Endothelial cell of umbilical vein (primary cell): ENCODE measurements around the gene COL6A3. TPM values are rescaled to one million over a fixed set of nuclear protein-coding genes. Genes with fewer than 3 reads are reported as not detected.

Source experiments
- BruUV-seq: library from RNA; stranded (reverse); fragments of 400-500 nt; replicated peaks from 2 replicates; lab custom pipeline; 2021; lab: Mats Ljungman, UMichigan
- CTCF ChIA-PET: fragments of 300-600, 350-600 bp; sonication (Branson Sonifier 250); formaldehyde crosslinking; loops from one replicate; lab custom pipeline; 2021; ENCODE audit warnings: antibody characterized with exemption, inconsistent platforms; lab: Charles Lee
- POLR2A ChIA-PET: fragments of 300-600, 350-600 bp; sonication (Branson Sonifier 250); formaldehyde crosslinking; loops from one replicate; lab custom pipeline; 2021; ENCODE audit warnings: antibody characterized with exemption, inconsistent platforms; lab: Charles Lee
- DNase-seq: peaks from one replicate; pipeline ENCODE4 v3.0.0-alpha.2; 2011; ENCODE audit warnings: low read depth, low spot score
- FAIRE-seq: peaks from 2 replicates; lab custom pipeline; 2011; peaks lifted over from hg19 to GRCh38; lab: Jason Lieb, UNC
- H2AFZ ChIP-seq: 2 replicates; pipeline ENCODE4 v1.6.0; 2012; ENCODE audit warnings: low read depth, low read length, control low read depth, inconsistent platforms
- H3K27ac ChIP-seq: 2 replicates; pipeline ENCODE4 v1.5.1; 2011; ENCODE audit warnings: low read depth, mild to moderate bottlenecking, control low read depth, low read length, moderate library complexity; ENCODE audit not compliant: insufficient read depth
- H3K27me3 ChIP-seq, 2 experiments: 2 replicates each; pipeline versions ENCODE4 v1.6.0 to v1.6.1; 2011; ENCODE audit warnings: low read length in 2 of 2, mixed read lengths in 1 of 2; ENCODE audit not compliant: control insufficient read depth in 2 of 2, insufficient read depth in 2 of 2
- H3K36me3 ChIP-seq, 2 experiments: 2 replicates in 1 of 2; 3 replicates in 1 of 2; pipeline ENCODE4 v1.5.1; 2011; ENCODE audit warnings: low read length in 2 of 2, mild to moderate bottlenecking in 1 of 2, moderate library complexity in 1 of 2; ENCODE audit not compliant: control insufficient read depth in 2 of 2, insufficient read depth in 2 of 2; ENCODE audit errors: extremely low read depth in 1 of 2
- H3K4me1 ChIP-seq: 3 replicates; pipeline ENCODE4 v1.5.1; 2011; ENCODE audit warnings: mild to moderate bottlenecking, low read length; ENCODE audit not compliant: control insufficient read depth, insufficient read depth; ENCODE audit errors: extremely low read depth
- H3K4me2 ChIP-seq: 2 replicates; pipeline ENCODE4 v1.6.1; 2011; ENCODE audit warnings: low read length, control low read depth, mixed read lengths; ENCODE audit not compliant: insufficient read depth
- H3K4me3 ChIP-seq, 3 experiments: fragments of 200-600 bp in 1 of 3; sonication (generic), shearing (Covaris generic) in 1 of 3; replicated peaks in 1 of 3; 2 replicates each; pipeline ENCODE4 v1.5.1; 2011 to 2016; ENCODE audit warnings: control low read depth in 3 of 3, low read length in 3 of 3, mild to moderate bottlenecking in 2 of 3, inconsistent platforms in 1 of 3, low read depth in 1 of 3, moderate library complexity in 1 of 3; ENCODE audit not compliant: insufficient read depth in 1 of 3
- H3K79me2 ChIP-seq: 2 replicates; pipeline ENCODE4 v1.6.0; 2012; ENCODE audit warnings: low read length, inconsistent platforms; ENCODE audit not compliant: control insufficient read depth, insufficient read depth
- H3K9ac ChIP-seq: replicated peaks from 2 replicates; pipeline ENCODE3; 2011; ENCODE audit warnings: low read length, control low read depth; ENCODE audit not compliant: insufficient read depth; ENCODE audit errors: extremely low read depth
- H3K9me1 ChIP-seq: replicated peaks from 3 replicates; pipeline ENCODE4 v1.6.0; 2011; ENCODE audit warnings: mild to moderate bottlenecking, low read length; ENCODE audit not compliant: control insufficient read depth, insufficient read depth; ENCODE audit errors: extremely low read depth
- H3K9me3 ChIP-seq: replicated peaks from 2 replicates; pipeline ENCODE4 v1.5.1; 2012; ENCODE audit warnings: low read length, inconsistent platforms; ENCODE audit not compliant: control insufficient read depth, insufficient read depth
- H4K20me1 ChIP-seq: replicated peaks from 2 replicates; pipeline ENCODE3; 2011; ENCODE audit warnings: mild to moderate bottlenecking, low read length; ENCODE audit not compliant: control insufficient read depth, insufficient read depth; ENCODE audit errors: extremely low read depth
- CTCF ChIP-seq, 2 donors: IDR thresholded peaks; 1 replicate in 1 of 2; 2 replicates in 1 of 2; pipeline ENCODE4 v1.5.1; 2011; ENCODE audit warnings: low read length in 2 of 2, mild to moderate bottlenecking in 2 of 2, moderate library complexity in 2 of 2, control low read depth in 1 of 2, inconsistent platforms in 1 of 2, low read depth in 1 of 2; ENCODE audit not compliant: insufficient read depth in 1 of 2; ENCODE audit errors: extremely low read depth in 1 of 2
- EZH2 ChIP-seq: IDR thresholded peaks from 2 replicates; pipeline ENCODE4 v1.6.1; 2012; ENCODE audit warnings: borderline replicate concordance, low read depth, mild to moderate bottlenecking, moderate library complexity, low read length, inconsistent platforms; ENCODE audit not compliant: severe bottlenecking
- FOS ChIP-seq: IDR thresholded peaks from 2 replicates; pipeline ENCODE4 v1.6.1; 2011; ENCODE audit warnings: mild to moderate bottlenecking, low read length, moderate library complexity, borderline replicate concordance; ENCODE audit not compliant: insufficient read depth
- GATA2 ChIP-seq: IDR thresholded peaks from 2 replicates; pipeline ENCODE4 v1.7.0; 2011; ENCODE audit warnings: low read depth, mild to moderate bottlenecking, moderate library complexity, mixed read lengths, low read length; ENCODE audit not compliant: insufficient read length, insufficient read depth
- JUN ChIP-seq: IDR thresholded peaks from 2 replicates; pipeline ENCODE4 v1.6.1; 2011; ENCODE audit warnings: borderline replicate concordance, low read depth; ENCODE audit not compliant: insufficient read length, insufficient read depth
- MAX ChIP-seq: IDR thresholded peaks from 2 replicates; pipeline ENCODE4 v1.6.1; 2011; ENCODE audit not compliant: insufficient read depth, insufficient read length
- MYC ChIP-seq: IDR thresholded peaks from one replicate; pipeline ENCODE4 v1.6.1; 2011; ENCODE audit warnings: mild to moderate bottlenecking, low read depth, low read length
- POLR2A ChIP-seq: IDR thresholded peaks from 2 replicates; pipeline ENCODE4 v1.6.1; 2012; ENCODE audit warnings: low read depth, mild to moderate bottlenecking, control low read depth, low read length
- POLR2AphosphoS5 ChIP-seq: IDR thresholded peaks from 2 replicates; pipeline ENCODE4 v1.6.1; 2012; ENCODE audit warnings: low read depth, mild to moderate bottlenecking, control low read depth, low read length, moderate library complexity; ENCODE audit not compliant: insufficient read depth
- dilution Hi-C: fragments of 300-500 bp; cut with MboI; formaldehyde crosslinking; loops from one replicate; pipeline ENCODE4 v1.15.0; 2019; ENCODE audit warnings: low sequenced_read_pairs; ENCODE audit not compliant: extremely low pct_ligation_motif_present
- intact Hi-C: fragments of 100-400 bp; cut with micrococcal nuclease; formaldehyde crosslinking; loops from one replicate; pipeline ENCODE4 v1.10.0; 2022
- polyA plus RNA-seq, 4 experiments: library from polyadenylated mRNA; depleted of rRNA in 3 of 4; stranded (reverse) in 3 of 4; unstranded in 1 of 4; fragments of >200 nt; gene quantifications; 2 replicates each; pipeline versions ENCODE4 v1.2.1 to v1.2.3, GENCODE V29; 2011 to 2012; ENCODE audit warnings: missing spikeins in 1 of 4
- total RNA-seq: library from RNA; stranded (reverse); gene quantifications from 2 replicates; pipeline ENCODE4 v1.2.3, GENCODE V29; 2021

COL6A3 gene
- total and polyA plus RNA-seq, 2 donors (not counting 3 experiments of a cell fraction or from before 2014, with no cell fraction given): 0.03 TPM; not detected in 1

- no peaks in the 10 kb centered on the region for H3K4me1 ChIP-seq
- intact Hi-C loops: no loop called here
- no peaks in the 10 kb centered on the region for H3K79me2 ChIP-seq
- H3K9me3 ChIP-seq: no peaks in the 10 kb centered on the region
- POLR2A ChIA-PET: no interaction called here
- no peaks in the 10 kb centered on the region for H3K36me3 ChIP-seq
- no peak for DNase-seq
- no peak overlapping the region for H2AFZ ChIP-seq
- TF ChIP-seq MAX (no peak), FOS (no peak), GATA2 (no peak), JUN (no peak), POLR2AphosphoS5 (no peak), EZH2 (no peak), MYC (no peak), CTCF (IDR thresholded peaks at IDR 0.05; ENCODE audit: extremely low read depth in 1 of 2, insufficient read depth in 1 of 2, low read depth in 1 of 2, low read length in 2 of 2) (no peak), POLR2A (no peak)
- H3K4me2 ChIP-seq: no peak overlapping the region
- BruUV-seq: no TSS peak
- no peaks in the 10 kb centered on the region for H3K9me1 ChIP-seq
- dilution Hi-C loops: no loop called here
- no peaks in the 10 kb centered on the region for H4K20me1 ChIP-seq
- peaks cover 0 to 2% of the 10 kb centered on the region in 2 experiments for H3K27me3 ChIP-seq
- CTCF ChIA-PET: interaction anchor here (0.9 to 1.3 kb wide), 2 partner anchors 191 to 216 kb away, joined by 3 to 4 read pairs; no protein-coding TSS in a partner anchor
- no peak overlapping the region for H3K27ac ChIP-seq
- no peak overlapping the region for H3K4me3 ChIP-seq
- H3K9ac ChIP-seq: no peak overlapping the region
- no peak for FAIRE-seq
These were observed 33.2 kb downstream of the COL6A3 start for GRCh38 chr2:237380768-237381167.
